ENCODE measurements around the gene PPM1H.

DNA sequence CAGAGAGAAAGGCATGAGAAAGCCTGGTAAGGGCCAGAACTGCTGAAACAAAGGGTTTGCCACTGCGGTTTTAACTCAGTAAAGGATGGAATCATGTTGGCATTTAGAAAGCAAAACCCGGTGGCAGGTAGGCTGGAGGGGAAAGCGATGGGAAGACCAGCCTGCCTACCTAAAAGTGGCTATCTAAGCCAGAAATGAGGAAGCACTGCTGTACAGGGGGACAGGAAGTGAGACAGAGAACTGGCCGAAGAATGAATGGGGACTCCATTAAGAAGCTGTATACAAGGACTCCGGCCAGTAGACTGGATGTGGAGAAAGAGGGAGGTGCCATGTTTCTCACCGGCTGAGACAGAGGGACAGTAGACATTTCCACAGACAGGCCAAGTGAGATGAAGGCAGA is 48.2 kb downstream of the PPM1H start:
- TF ChIP-seq EP300 (IDR thresholded peaks at IDR 0.05), result no peak
- TF ChIP-seq, protein P1, sequence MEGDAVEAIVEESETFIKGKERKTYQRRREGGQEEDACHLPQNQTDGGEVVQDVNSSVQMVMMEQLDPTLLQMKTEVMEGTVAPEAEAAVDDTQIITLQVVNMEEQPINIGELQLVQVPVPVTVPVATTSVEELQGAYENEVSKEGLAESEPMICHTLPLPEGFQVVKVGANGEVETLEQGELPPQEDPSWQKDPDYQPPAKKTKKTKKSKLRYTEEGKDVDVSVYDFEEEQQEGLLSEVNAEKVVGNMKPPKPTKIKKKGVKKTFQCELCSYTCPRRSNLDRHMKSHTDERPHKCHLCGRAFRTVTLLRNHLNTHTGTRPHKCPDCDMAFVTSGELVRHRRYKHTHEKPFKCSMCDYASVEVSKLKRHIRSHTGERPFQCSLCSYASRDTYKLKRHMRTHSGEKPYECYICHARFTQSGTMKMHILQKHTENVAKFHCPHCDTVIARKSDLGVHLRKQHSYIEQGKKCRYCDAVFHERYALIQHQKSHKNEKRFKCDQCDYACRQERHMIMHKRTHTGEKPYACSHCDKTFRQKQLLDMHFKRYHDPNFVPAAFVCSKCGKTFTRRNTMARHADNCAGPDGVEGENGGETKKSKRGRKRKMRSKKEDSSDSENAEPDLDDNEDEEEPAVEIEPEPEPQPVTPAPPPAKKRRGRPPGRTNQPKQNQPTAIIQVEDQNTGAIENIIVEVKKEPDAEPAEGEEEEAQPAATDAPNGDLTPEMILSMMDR (IDR thresholded peaks at IDR 0.05), result no peak

All from stomach (tissue), 4 donors.